Endothelial cell (in vitro differentiated cells): ENCODE measurements around the gene FBXL20. TPM values are rescaled to one million over a fixed set of nuclear protein-coding genes. Genes with fewer than 3 reads are reported as not detected.

Source experiments
- DNase-seq: peaks from one replicate; pipeline ENCODE4 v3.0.0; 2021; ENCODE audit warnings: low spot score
- H3K27ac Mint-ChIP-seq: one replicate; pipeline ENCODE4 v1.8.0; 2021; ENCODE audit warnings: mixed read lengths, inconsistent platforms; ENCODE audit not compliant: unreplicated experiment
- H3K27me3 Mint-ChIP-seq: one replicate; pipeline ENCODE4 v1.8.0; 2021; ENCODE audit warnings: mild to moderate bottlenecking, moderate library complexity, mixed read lengths, inconsistent platforms; ENCODE audit not compliant: unreplicated experiment
- H3K36me3 Mint-ChIP-seq: one replicate; pipeline ENCODE4 v1.8.0; 2021; ENCODE audit warnings: mild to moderate bottlenecking, low read depth, mixed read lengths, inconsistent platforms; ENCODE audit not compliant: unreplicated experiment
- H3K4me1 Mint-ChIP-seq: one replicate; pipeline ENCODE4 v1.8.0; 2021; ENCODE audit warnings: mild to moderate bottlenecking, mixed read lengths, inconsistent platforms; ENCODE audit not compliant: unreplicated experiment
- H3K4me3 Mint-ChIP-seq: one replicate; pipeline ENCODE4 v1.8.0; 2021; ENCODE audit warnings: mild to moderate bottlenecking, mixed read lengths, inconsistent platforms; ENCODE audit not compliant: unreplicated experiment
- H3K9me3 Mint-ChIP-seq: one replicate; pipeline ENCODE4 v1.8.0; 2021; ENCODE audit warnings: mixed read lengths, inconsistent platforms; ENCODE audit not compliant: unreplicated experiment
- CTCF ChIP-seq: fragments of 200-600 bp; sonication (generic); IDR thresholded peaks from one replicate; pipeline ENCODE4 v1.5.0; 2021; ENCODE audit warnings: antibody characterized with exemption; ENCODE audit not compliant: unreplicated experiment
- total RNA-seq: library from RNA; stranded (reverse); fragmentation: NEBNext Ultra II Directional; extraction: Animal tissue kit (Norgen Biotek cat#: 25700); gene quantifications from one replicate; pipeline ENCODE4 v1.2.1, GENCODE V29; 2021; ENCODE audit not compliant: unreplicated experiment

Gene FBXL20
- total RNA-seq, 1 donor from 2014 or later = 26.6 TPM

- no peak overlapping the region for H3K27ac Mint-ChIP-seq
- no peak for TF ChIP-seq CTCF
- no peak for DNase-seq
- peaks cover 22% of the 10 kb centered on the region for H3K4me1 Mint-ChIP-seq
- peak overlapping the region; percentile 59 for H3K4me3 Mint-ChIP-seq
- peaks cover 36% of the 10 kb centered on the region for H3K36me3 Mint-ChIP-seq
- H3K27me3 Mint-ChIP-seq = no peaks in the 10 kb centered on the region
- H3K9me3 Mint-ChIP-seq = no peaks in the 10 kb centered on the region
Measured at GRCh38 chr17:39205112-39205526, 196.3 kb downstream of the FBXL20 start.

- Mint-ChIP-seq H3K27ac (no peak overlapping the region), H3K4me1 (peaks cover 31% of the 10 kb centered on the region), H3K4me3 (peak overlapping the region; percentile 31), H3K36me3 (peaks cover 36% of the 10 kb centered on the region), H3K9me3 (no peaks in the 10 kb centered on the region), H3K27me3 (peaks cover 5% of the 10 kb centered on the region)
- no peak for DNase-seq
- no peak for TF ChIP-seq CTCF
Measured at GRCh38 chr17:39204245-39204644, 197.2 kb downstream of the FBXL20 start.

Other genes with a start within 250 kb of the FBXL20 start
- gene PLXDC1, start 250.0 kb downstream of the FBXL20 start, total RNA-seq = 3.7 TPM
- not detected for gene ARL5C, start 235.5 kb downstream of the FBXL20 start, total RNA-seq
- 10.2 TPM for gene CACNB1, start 204.0 kb downstream of the FBXL20 start, total RNA-seq
- gene RPL19, start 201.3 kb downstream of the FBXL20 start, total RNA-seq = 1,851 TPM
- gene STAC2, start 175.7 kb downstream of the FBXL20 start, total RNA-seq = not detected
- 45.8 TPM for gene MED1, start 49.6 kb upstream of the FBXL20 start, total RNA-seq
- 63.0 TPM for gene CDK12, start 59.9 kb upstream of the FBXL20 start, total RNA-seq
- not detected for gene NEUROD2, start 206.3 kb upstream of the FBXL20 start, total RNA-seq
- gene PPP1R1B, start 225.3 kb upstream of the FBXL20 start, total RNA-seq = not detected
- gene STARD3, start 235.5 kb upstream of the FBXL20 start, total RNA-seq = 77.7 TPM